Measurements from ENCODE around the gene ZDHHC9.
A peak's percentile ranks its signal among the peaks of the same experiment; 100 is the strongest.

ZDHHC9 gene

DNA sequence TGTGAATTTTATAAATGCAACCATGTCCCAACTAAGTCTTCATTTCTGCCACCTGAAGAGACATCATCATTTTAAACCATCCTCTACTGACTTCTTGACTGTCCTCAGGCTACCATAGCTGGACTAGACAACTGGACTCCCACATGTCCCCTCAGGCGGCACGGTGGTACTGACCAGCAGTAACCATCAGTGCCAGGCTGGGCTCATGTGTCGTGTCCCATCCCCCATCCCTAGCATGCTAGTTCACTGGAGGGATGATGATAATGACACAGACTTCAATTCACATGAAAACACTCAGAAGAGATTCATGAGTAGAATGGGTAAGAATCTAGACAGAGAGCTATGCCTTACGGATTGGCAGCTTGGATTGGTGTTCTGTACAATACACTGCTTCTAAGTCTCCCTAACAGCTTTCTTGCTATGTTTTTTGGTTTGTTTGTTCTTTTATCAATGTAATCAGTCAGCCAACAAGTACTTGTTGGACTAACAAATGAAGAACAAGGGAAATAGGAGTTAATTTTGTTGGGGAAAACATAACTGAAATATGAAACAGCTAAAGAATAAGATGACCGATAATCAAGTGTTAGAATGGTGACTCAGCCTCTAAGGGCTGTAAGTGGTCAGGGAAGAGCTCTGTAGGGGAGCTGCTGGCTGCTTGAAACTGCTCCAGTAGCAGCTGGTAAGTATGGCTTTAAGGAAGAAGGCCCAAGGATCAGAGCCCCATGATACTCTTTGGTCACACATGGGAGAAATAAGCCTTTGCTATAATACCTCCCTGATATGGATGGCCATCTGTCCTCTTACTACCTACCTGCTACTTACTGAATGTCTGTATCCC lies 10.3 kb downstream of the ZDHHC9 start:
- no peaks in the 10 kb centered on the region for H3K4me1 Mint-ChIP-seq
- no peaks in the 10 kb centered on the region for H3K9me3 Mint-ChIP-seq
- DNase-seq (ENCODE audit: low spot score in 2 of 2) = no peak
- ATAC-seq (ENCODE audit: low read depth) = no peak
- no peak overlapping the region for H3K4me3 Mint-ChIP-seq
- no peak overlapping the region for H3K27ac Mint-ChIP-seq
- H3K36me3 Mint-ChIP-seq = peaks cover 2% of the 10 kb centered on the region
- H3K27me3 Mint-ChIP-seq = no peaks in the 10 kb centered on the region

DNA sequence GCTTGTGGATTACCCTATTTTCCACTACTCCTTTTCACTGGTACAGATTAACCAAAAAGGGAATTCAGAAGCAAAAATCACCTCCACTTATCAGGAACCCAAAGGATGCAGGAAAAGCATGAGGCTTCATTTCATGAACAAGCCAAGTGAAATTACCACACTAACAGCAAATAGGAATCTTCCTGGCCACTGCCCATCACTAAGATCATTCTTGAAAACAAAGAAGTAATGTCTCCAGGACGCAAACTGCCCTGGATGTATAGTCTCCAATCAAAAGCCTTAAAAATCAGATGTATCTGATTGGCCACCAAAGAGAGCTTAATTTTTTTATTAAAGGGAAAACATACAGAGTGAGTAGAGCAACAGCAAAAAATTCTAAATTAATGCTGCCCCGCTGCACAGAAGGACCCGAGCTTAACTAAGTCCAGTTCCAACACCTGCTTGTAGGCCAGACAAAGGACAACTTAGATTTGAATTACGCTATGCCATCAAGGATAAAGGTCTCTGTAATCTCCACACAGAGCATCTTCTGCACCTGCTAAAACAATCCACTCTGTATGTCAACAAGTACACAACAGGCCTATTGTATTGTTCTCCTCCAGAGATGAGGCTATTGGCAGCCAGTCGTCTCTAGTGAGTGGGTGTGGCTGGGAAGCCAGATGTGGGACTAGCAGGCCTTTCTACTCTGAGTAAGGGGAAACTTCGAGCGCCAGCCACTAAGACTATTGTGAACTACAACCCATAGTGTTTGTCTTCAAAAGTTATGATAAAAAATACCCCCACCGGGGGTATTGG lies 12.4 kb downstream of the ZDHHC9 start:
- H3K36me3 Mint-ChIP-seq = peaks cover 5% of the 10 kb centered on the region

DNA sequence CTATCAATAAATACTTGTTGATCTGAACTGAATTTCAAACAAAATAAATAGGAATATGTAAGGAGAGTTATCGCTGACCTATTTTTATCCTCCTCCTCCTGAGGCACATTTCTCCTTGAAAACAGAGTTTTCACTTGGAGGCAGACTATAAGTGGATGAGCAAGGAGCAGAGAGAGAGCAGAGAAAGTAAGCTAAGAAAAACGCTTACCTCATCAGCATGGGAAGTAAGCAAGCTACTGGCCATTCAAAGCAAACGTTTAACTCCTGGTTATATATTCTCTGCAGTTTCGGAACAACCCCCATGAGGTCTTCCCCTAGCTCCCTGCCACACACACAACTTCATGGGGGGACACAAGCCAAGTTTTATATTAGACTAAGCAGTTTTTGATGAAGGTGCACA lies 13.2 kb downstream of the ZDHHC9 start:
- H3K27me3 Mint-ChIP-seq = no peaks in the 10 kb centered on the region
- H3K4me3 Mint-ChIP-seq = no peak overlapping the region
- H3K4me1 Mint-ChIP-seq = peaks cover 5% of the 10 kb centered on the region
- peak overlapping the region; percentile 68 for H3K27ac Mint-ChIP-seq
- no peak for DNase-seq (ENCODE audit: low spot score in 2 of 2)
- no peak for ATAC-seq (ENCODE audit: low read depth)
- H3K9me3 Mint-ChIP-seq = no peaks in the 10 kb centered on the region
- peaks cover 5% of the 10 kb centered on the region for H3K36me3 Mint-ChIP-seq

More for the DNA sequence above, 12.4 kb downstream of the ZDHHC9 start:
- Mint-ChIP-seq H3K4me1 (peaks cover 1% of the 10 kb centered on the region), H3K27me3 (no peaks in the 10 kb centered on the region), H3K4me3 (no peak overlapping the region), H3K9me3 (no peaks in the 10 kb centered on the region), H3K27ac (peak overlapping the region; percentile 68)
- no peak for ATAC-seq (ENCODE audit: low read depth)
- no peak for DNase-seq (ENCODE audit: low spot score in 2 of 2)

DNA sequence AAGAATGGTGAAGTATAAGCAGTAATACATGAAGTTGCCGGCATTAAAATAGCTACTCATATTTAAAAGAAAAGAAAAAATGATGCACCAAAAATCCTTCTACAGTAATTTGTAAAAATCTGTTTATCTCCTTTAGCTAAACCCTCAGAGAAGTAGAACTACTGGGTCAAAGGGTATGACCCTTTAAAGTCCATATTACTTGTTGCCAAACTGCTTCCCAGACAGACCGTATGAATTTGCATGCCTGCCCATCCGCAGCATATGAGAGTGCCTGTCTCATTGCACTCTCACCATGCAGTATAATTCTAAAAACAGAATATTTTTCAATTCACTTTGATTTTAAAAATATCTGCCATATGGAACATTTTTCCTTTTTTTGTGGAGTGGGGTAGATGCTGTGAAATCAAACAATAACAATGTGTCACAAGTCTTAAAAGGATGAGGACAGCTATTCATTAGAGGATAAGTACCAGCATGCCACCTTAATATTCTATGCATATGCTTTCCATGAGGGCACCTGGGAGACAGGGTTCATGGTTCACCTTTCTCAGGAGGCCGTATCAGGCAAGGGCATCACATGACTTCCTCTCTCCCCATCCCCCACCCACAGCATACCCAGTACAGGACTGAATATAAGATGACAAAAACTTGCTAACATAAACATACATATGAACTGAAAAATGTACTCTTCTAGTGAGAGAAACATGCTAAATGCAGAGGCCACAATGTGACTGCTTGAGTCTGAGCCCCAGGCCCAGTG lies 17.8 kb downstream of the ZDHHC9 start:
- H3K27me3 Mint-ChIP-seq = no peaks in the 10 kb centered on the region
- ATAC-seq (ENCODE audit: low read depth) = peak; percentile 66
- H3K4me3 Mint-ChIP-seq = no peak overlapping the region
- H3K36me3 Mint-ChIP-seq = peaks cover 5% of the 10 kb centered on the region
- DNase-seq (ENCODE audit: low spot score in 2 of 2) = no peak
- no peaks in the 10 kb centered on the region for H3K9me3 Mint-ChIP-seq
- H3K4me1 Mint-ChIP-seq = peaks cover 5% of the 10 kb centered on the region
- H3K27ac Mint-ChIP-seq = no peak overlapping the region

DNA sequence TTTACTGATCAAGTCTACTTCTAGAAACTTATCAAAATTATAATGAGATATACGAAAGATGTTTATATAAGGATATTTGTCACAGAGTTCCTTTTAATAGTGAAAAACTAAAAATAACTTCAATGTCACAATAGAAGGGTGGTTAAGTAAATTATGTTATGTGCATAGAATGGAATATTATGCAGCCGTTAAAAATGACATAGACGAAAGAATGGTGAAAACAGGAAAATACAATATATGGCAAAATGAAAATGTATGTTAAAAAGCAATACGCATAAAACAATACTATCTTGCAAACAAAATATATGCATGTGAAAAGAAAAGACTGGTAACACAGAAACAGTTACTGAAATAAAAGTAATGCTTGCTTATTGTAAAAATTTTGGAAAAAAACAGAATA lies 19.1 kb downstream of the ZDHHC9 start:
- Mint-ChIP-seq H3K4me3 (no peak overlapping the region), H3K9me3 (no peaks in the 10 kb centered on the region), H3K27ac (no peak overlapping the region), H3K4me1 (peaks cover 5% of the 10 kb centered on the region), H3K36me3 (peaks cover 5% of the 10 kb centered on the region), H3K27me3 (no peaks in the 10 kb centered on the region)
- DNase-seq (ENCODE audit: low spot score in 2 of 2) (no peak), ATAC-seq (ENCODE audit: low read depth) (no peak)

DNA sequence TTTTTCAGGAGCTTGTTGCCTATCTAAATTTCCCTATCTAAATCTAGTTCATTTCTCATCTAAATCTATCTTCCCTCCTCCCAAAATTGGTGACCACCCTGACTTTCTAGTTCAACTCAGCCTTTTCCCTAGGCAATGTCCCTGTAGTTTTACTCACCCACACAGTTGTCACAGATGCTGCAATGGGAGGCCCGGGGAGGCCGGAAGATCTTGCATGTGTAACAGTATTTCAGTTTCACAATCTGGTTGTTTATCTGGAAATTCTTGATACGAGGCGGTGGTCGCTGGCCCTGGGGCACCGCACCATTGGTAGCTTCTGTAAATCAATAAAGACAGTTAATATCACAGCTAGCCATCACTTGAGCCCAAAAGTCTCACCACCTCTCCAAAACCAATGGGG lies 20.2 kb downstream of the ZDHHC9 start:
- Mint-ChIP-seq H3K27me3 (no peaks in the 10 kb centered on the region), H3K4me3 (no peak overlapping the region), H3K27ac (no peak overlapping the region), H3K36me3 (peaks cover 5% of the 10 kb centered on the region), H3K4me1 (peaks cover 5% of the 10 kb centered on the region), H3K9me3 (no peaks in the 10 kb centered on the region)
- DNase-seq (ENCODE audit: low spot score in 2 of 2) (no peak), ATAC-seq (ENCODE audit: low read depth) (no peak)

DNA sequence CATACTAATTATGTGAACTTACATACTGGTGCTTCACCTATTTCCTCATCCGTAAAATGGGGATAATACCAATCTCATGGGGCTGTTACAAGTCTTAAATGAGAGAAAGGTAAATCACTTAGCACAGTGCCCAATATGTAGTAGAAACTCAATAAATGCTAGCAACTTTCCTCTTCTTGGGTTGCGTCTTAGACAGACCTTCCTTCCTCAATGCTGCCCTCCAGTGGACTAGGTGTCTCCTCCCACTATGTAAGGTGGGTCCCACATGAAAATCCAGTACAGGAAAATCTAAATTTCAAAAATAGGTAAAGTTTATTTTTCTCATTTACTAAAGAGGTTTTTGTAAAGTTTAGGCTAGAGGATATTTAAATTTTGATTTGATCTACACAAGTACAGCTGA lies 20.6 kb downstream of the ZDHHC9 start:
- no peak overlapping the region for H3K27ac Mint-ChIP-seq
- H3K9me3 Mint-ChIP-seq = no peaks in the 10 kb centered on the region
- peaks cover 5% of the 10 kb centered on the region for H3K36me3 Mint-ChIP-seq
- ATAC-seq (ENCODE audit: low read depth) (peak; percentile 80), DNase-seq (ENCODE audit: low spot score in 2 of 2) (peak; percentile 55)
- H3K27me3 Mint-ChIP-seq = no peaks in the 10 kb centered on the region
- H3K4me3 Mint-ChIP-seq = no peak overlapping the region
- H3K4me1 Mint-ChIP-seq = peaks cover 5% of the 10 kb centered on the region

DNA sequence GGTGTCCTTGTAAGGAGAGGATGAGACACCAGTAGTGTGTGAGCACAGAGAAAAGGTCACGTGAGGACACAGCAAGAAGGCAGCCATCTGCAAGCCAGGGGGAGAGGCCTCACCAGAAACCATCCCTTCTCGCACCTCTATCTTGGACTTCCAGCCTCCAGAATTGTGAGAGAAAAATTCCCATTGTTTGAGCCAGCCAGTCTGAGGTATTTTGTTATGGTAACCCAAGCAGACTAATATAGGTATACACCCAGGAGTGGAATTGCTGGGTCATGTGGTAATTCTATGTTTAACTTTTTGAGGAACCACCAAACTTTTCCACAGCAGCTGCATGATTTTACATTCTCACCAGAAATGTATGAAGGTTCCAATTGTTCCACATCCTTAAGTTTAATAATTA lies 25.6 kb downstream of the ZDHHC9 start:
- no peak overlapping the region for H3K4me3 Mint-ChIP-seq
- no peak overlapping the region for H3K27ac Mint-ChIP-seq
- no peaks in the 10 kb centered on the region for H3K27me3 Mint-ChIP-seq
- H3K9me3 Mint-ChIP-seq = no peaks in the 10 kb centered on the region
- peaks cover 2% of the 10 kb centered on the region for H3K4me1 Mint-ChIP-seq
- peaks cover 2% of the 10 kb centered on the region for H3K36me3 Mint-ChIP-seq
- no peak for DNase-seq (ENCODE audit: low spot score in 2 of 2)
- no peak for ATAC-seq (ENCODE audit: low read depth)

DNA sequence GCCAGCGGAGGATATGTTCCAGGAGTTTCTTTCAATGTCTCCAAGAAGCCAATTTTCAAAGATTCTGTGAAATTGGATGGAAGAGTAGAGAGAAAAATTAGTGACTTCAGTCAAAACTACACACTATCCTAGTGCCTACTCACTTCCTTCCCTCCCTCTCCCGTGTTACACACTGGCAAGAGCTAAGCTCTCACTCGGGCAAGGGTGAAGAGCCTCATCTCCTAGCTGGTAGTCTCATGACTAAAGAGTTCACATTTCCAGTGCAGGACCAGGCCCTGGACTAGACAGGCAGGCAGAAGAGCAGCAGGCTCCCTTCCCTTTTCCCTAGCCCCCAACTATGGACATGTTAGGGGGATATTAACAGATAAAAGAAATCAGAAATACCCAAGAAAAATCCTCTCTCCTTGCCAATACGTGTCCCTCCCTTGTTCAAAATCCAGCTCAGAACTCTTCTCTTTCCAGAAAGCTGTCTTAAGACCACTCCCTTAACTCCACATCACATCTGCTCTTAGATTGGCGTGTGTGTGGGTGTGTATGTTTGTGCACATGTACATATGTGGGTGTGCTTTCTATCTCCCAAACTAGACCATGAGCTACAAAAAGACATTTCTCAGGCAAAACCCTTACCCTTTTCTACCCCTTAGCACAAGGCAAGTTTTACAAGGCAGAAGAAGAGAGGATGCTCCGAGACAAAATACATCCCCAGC lies 29.9 kb downstream of the ZDHHC9 start:
- DNase-seq (ENCODE audit: low spot score in 2 of 2) = no peak
- no peak overlapping the region for H3K27ac Mint-ChIP-seq
- ATAC-seq (ENCODE audit: low read depth) = no peak
- peaks cover 10% of the 10 kb centered on the region for H3K4me1 Mint-ChIP-seq
- H3K27me3 Mint-ChIP-seq = no peaks in the 10 kb centered on the region
- H3K9me3 Mint-ChIP-seq = no peaks in the 10 kb centered on the region
- no peak overlapping the region for H3K4me3 Mint-ChIP-seq
- H3K36me3 Mint-ChIP-seq = peaks cover 7% of the 10 kb centered on the region

DNA sequence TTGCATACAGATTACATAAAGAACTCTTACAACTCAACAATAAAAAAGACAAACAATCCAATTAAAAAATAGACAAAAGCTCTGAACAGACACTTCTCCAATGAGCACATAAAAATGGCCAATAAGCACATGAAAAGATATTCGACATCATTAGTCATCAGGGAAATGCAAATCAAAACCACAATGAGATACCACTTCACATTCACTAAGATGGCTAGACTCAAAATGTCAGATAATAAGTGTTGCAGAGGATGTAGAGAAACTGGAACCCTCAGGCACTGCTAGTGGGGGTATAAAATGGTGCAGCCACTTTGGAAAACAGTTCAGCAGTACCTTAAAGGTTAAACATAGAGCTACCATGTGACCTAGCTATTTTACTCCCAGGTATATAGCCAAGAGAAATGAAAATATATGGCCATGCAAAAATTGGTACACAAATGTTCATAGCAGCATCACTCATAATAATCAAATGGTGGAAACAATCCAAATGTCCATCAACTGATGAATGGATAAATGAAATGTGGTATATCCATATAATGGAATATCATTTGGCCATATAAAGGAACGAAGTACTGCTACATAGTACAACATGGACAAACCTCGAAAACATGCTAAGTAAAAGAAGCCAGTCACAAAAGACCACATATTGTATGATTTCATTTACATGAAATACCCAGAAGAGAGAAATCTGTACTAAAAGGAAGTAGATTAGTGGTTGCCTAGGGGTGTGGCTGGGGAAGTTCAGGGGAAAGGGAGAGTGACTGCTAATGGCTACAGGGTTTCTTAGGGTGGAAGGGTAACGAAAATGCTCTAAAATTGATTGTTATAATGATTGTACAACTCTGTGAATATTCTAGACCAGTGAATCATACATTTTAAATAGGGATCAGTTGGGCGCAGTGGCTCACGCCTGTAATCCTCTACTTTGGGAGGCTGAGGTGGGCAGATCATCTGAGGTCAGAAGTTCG lies 34.6 kb downstream of the ZDHHC9 start:
- Mint-ChIP-seq H3K36me3 (peaks cover 6% of the 10 kb centered on the region), H3K4me3 (peak overlapping the region; percentile 17), H3K27ac (no peak overlapping the region)

DNA sequence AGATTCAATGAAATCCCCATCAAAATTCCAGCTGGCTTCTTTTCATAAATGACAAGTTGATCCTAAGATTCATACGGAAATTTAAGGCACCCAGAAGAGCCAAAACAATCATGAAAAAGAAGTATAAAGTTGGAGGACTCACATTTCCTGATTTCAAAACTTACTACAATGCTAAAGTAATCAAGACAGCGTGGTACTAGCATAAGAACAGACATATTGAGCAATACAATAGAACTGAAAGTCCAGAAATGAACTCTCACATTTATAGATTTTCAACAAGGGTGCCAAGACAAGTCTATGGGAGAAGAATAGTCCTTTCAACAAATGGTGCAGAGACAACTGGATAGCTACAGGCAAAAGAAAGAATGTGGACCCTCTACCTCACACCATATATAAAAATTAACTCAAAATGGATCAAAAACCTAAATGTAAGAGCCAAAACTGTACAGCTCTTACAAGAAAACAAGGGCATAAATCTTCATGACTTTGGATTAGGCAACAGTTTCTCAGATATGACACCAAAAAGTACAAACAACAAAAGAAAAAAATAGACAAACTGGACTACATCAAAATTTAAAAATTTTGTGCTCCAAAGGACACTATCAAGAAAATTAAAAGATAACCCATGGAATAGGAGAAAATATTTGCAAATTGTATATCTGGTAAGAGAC lies 35.4 kb downstream of the ZDHHC9 start:
- no peak for DNase-seq (ENCODE audit: low spot score in 2 of 2)
- H3K9me3 Mint-ChIP-seq = no peaks in the 10 kb centered on the region
- H3K36me3 Mint-ChIP-seq = peaks cover 6% of the 10 kb centered on the region
- no peaks in the 10 kb centered on the region for H3K27me3 Mint-ChIP-seq
- peaks cover 10% of the 10 kb centered on the region for H3K4me1 Mint-ChIP-seq
- no peak overlapping the region for H3K27ac Mint-ChIP-seq
- no peak for ATAC-seq (ENCODE audit: low read depth)
- H3K4me3 Mint-ChIP-seq = no peak overlapping the region

More for the DNA sequence above, 34.6 kb downstream of the ZDHHC9 start:
- peak; percentile 48 for ATAC-seq (ENCODE audit: low read depth)
- Mint-ChIP-seq H3K9me3 (no peaks in the 10 kb centered on the region), H3K4me1 (peaks cover 10% of the 10 kb centered on the region), H3K27me3 (no peaks in the 10 kb centered on the region)
- DNase-seq (ENCODE audit: low spot score in 2 of 2) = no peak

DNA sequence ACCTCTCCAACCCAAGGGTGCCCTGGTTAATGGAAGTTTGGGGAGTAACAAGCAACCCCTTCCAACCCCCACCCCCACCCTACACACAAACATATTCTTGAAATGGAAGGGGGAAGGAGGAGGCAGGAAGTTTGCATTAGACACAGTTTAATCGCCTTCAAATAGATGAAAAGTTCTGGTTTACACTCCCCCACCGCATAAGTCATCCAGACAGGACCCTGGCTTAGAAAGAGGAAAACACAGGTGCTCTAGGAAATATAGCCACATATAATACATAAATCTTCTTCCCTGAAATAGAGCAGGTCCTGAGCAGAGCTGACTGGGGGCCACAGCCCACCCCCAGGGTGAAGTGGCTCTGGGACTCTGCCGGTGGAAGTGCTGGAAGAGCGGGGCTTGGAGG lies 38.9 kb downstream of the ZDHHC9 start:
- ATAC-seq (ENCODE audit: low read depth) = no peak
- no peaks in the 10 kb centered on the region for H3K36me3 Mint-ChIP-seq
- no peak for DNase-seq (ENCODE audit: low spot score in 2 of 2)
- H3K27me3 Mint-ChIP-seq = no peaks in the 10 kb centered on the region
- H3K27ac Mint-ChIP-seq = no peak overlapping the region
- H3K9me3 Mint-ChIP-seq = no peaks in the 10 kb centered on the region
- no peak overlapping the region for H3K4me3 Mint-ChIP-seq
- peaks cover 8% of the 10 kb centered on the region for H3K4me1 Mint-ChIP-seq
